Kidney (tissue), 14 donors: ENCODE data around the gene MRPL22. TPM values are rescaled to one million over a fixed set of nuclear protein-coding genes. Genes with fewer than 3 reads are reported as not detected.

Experiments
- DNase-seq, 5 donors: peaks; one replicate each; pipeline ENCODE4 v3.0.0-alpha.2; 2013 to 2020
- FAIRE-seq: peaks from 2 replicates; lab custom pipeline; 2012; peaks lifted over from hg19 to GRCh38; lab: Jason Lieb, UNC
- H3K27ac ChIP-seq, 2 donors: one replicate each; pipeline ENCODE4 v1.7.0; 2013; ENCODE audit warnings: low read depth in 2 of 2, low read length in 2 of 2, inconsistent platforms in 1 of 2
- H3K27me3 ChIP-seq: one replicate; pipeline ENCODE4 v1.7.1; 2013; ENCODE audit warnings: low read length, inconsistent platforms; ENCODE audit not compliant: control insufficient read depth, insufficient read depth
- H3K36me3 ChIP-seq, 3 donors: one replicate each; pipeline versions ENCODE4 v1.7.0 to v1.7.1; 2013; ENCODE audit warnings: low read length in 3 of 3, control low read depth in 1 of 3, inconsistent platforms in 1 of 3; ENCODE audit not compliant: insufficient read depth in 3 of 3, control insufficient read depth in 2 of 3
- H3K4me1 ChIP-seq, 3 donors: one replicate each; pipeline versions ENCODE4 v1.7.0 to v1.7.1; 2013; ENCODE audit warnings: low read length in 3 of 3, inconsistent platforms in 1 of 3, low read depth in 1 of 3; ENCODE audit not compliant: control insufficient read depth in 2 of 3, insufficient read depth in 2 of 3
- H3K4me3 ChIP-seq, 3 donors: one replicate each; pipeline versions ENCODE4 v1.7.0 to v1.8.1; 2013; ENCODE audit warnings: low read length in 3 of 3, control low read depth in 1 of 3, inconsistent platforms in 1 of 3
- H3K9ac ChIP-seq, 3 donors: one replicate each; pipeline versions ENCODE4 v1.7.0 to v1.7.1; 2013; ENCODE audit warnings: low read length in 3 of 3, control low read depth in 1 of 3, inconsistent platforms in 1 of 3
- H3K9me3 ChIP-seq, 3 donors: one replicate each; pipeline versions ENCODE4 v1.7.0 to v1.7.1; 2013; ENCODE audit warnings: low read length in 3 of 3, control low read depth in 1 of 3, inconsistent platforms in 1 of 3; ENCODE audit not compliant: control insufficient read depth in 2 of 3, insufficient read depth in 1 of 3
- CTCF ChIP-seq: IDR thresholded peaks from 3 replicates; pipeline ENCODE4 v1.5.1; 2012; ENCODE audit warnings: mild to moderate bottlenecking, moderate library complexity, borderline replicate concordance; ENCODE audit not compliant: insufficient read depth; ENCODE audit errors: extremely low read depth
- intact Hi-C: fragments of 100-400 bp; cut with DNase I; formaldehyde crosslinking; loops from one replicate; pipeline ENCODE4 v1.11.1; 2022
- polyA plus RNA-seq: library from polyadenylated mRNA; stranded (reverse); fragments of 350-450 nt; fragmentation: Illumina TruSeq; extraction: RNeasy Lipid Tissue Mini Kit (QIAGEN cat#74804); gene quantifications from one replicate; pipeline ENCODE4 v1.2.3, GENCODE V29; 2014; ENCODE audit warnings: low read depth, low replicate concordance; ENCODE audit not compliant: insufficient read depth
- total RNA-seq: library from RNA; stranded (reverse); fragmentation: NEBNext Ultra II Directional; extraction: Animal tissue kit (Norgen Biotek cat#: 25700); gene quantifications from one replicate; pipeline ENCODE4 v1.2.1, GENCODE V29; 2021
- donor health status: control.
- donor health status: control.
- donor health status: control.
- donor health status: control.
- donor health status: control.
- donor health status: DM: yes; HTN: yes; CAD: no.
- donor health status: Normal renal cell carcinoma (clear cell type).

The MRPL22 gene
- total and polyA plus RNA-seq, 2 donors from 2014 or later: 40.8 to 72.7 TPM

- Histone ChIP-seq H3K9ac (no peak overlapping the region), H3K27ac (no peak overlapping the region), H3K9me3 (no peaks in the 10 kb centered on the region), H3K27me3 (no peaks in the 10 kb centered on the region), H3K4me3 (no peak overlapping the region), H3K4me1 (no peaks in the 10 kb centered on the region), H3K36me3 (peaks cover 6 to 15% (median 8%) of the 10 kb centered on the region in 3 donors)
- DNase-seq: no peak
- intact Hi-C loops: no loop called here
- no peak for FAIRE-seq
- TF ChIP-seq CTCF: no peak
Measured at GRCh38 chr5:154956712-154957111, 15.8 kb downstream of the MRPL22 start.

GRCh38 chr5:154962494-154962893, 21.6 kb downstream of the MRPL22 start:
- H3K9ac ChIP-seq: no peak overlapping the region
- DNase-seq (no peak), FAIRE-seq (no peak)
- no peaks in the 10 kb centered on the region for H3K4me1 ChIP-seq
- no peak for TF ChIP-seq CTCF
- H3K27me3 ChIP-seq: no peaks in the 10 kb centered on the region
- no peaks in the 10 kb centered on the region for H3K9me3 ChIP-seq
- peaks cover 6 to 18% (median 15%) of the 10 kb centered on the region in 3 donors for H3K36me3 ChIP-seq
- intact Hi-C loops: no loop called here
- H3K4me3 ChIP-seq: no peak overlapping the region
- H3K27ac ChIP-seq: no peak overlapping the region

- no peak for TF ChIP-seq CTCF
- intact Hi-C loops: no loop called here
- Histone ChIP-seq H3K9me3 (no peaks in the 10 kb centered on the region), H3K9ac (no peak overlapping the region), H3K27me3 (no peaks in the 10 kb centered on the region), H3K36me3 (peaks cover 0 to 14% (median 6%) of the 10 kb centered on the region in 3 donors), H3K4me3 (no peak overlapping the region), H3K27ac (peak overlapping the region in 1 of 2 donors; percentile 78), H3K4me1 (no peaks in the 10 kb centered on the region)
- DNase-seq (peak in 1 of 5 donors; percentile 12), FAIRE-seq (no peak)
Measured at GRCh38 chr5:154966081-154966841, 25.4 kb downstream of the MRPL22 start.
